ENCODE measurements around the gene ZDHHC19.
A peak's percentile ranks its signal among the peaks of the same experiment; 100 is the strongest.
"Not testable (repeated sequence)": the region's sequence is repeated elsewhere in the genome, so short reads cannot be mapped to it uniquely, and the experiment has no call there.

Gene ZDHHC19, protein sequence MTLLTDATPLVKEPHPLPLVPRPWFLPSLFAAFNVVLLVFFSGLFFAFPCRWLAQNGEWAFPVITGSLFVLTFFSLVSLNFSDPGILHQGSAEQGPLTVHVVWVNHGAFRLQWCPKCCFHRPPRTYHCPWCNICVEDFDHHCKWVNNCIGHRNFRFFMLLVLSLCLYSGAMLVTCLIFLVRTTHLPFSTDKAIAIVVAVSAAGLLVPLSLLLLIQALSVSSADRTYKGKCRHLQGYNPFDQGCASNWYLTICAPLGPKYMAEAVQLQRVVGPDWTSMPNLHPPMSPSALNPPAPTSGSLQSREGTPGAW

DNA sequence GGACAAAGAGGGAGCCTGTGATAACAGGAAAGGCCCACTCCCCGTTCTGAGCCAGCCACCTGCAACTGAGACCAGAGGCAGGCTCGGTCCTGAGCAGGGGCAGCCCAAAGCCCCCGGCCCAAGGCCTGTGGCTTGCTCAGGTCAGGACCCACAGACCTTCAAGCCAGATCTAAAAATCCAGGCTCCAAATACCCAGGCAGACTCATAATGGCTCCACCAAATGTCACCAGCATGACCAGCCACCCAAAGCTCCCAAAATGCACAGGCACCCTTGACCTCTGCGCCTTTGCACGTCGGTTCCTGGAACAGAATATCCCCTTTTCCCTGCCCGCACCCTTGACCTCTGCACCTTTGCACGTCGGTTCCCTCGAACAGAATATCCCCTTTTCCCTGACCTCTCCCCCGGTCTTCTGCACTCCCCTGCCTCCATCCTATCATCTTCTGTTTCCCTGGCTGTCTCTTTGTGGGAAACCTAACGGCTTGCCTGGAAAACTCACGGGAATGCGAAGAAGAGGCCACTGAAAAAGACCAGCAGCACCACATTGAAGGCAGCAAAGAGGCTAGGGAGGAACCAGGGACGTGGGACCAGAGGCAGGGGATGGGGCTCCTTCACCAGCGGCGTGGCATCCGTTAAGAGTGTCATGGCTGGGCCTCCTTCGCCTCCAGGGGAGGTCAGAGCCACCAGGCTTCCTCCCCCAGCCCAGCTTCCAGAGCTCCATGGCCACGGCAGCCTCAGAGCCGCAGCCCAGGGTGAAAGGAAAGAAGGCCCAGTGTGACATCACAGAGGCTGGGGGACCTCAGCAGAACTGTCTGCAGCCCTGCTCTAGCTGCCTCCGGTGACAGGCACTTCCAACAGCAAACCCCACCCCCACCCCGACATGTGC is at the start of gene ZDHHC19:
Gene ZDHHC19 (minus strand): TSS at position 728 of the 884 bp plus-strand sequence. CDS start 85 bp downstream, at position 643.
- no peak for DNase-seq

DNA sequence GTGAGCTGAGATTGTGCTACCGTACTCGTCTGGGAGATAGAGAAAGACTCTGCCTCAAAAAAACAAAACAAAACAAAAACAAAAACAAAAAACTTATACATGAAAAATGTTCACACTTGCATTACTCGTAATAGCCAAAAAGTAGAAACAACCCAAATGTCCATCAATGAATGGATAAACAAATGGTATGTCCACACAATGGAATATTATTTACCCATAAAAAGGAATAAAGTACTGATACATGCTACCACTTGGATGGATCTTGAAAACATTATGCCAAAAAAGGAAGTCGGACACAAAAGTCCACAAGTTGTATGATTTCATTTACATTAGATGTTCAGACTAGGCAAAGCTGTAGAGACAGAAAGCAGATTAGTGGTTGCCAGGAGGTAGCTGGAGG is 49.6 kb upstream of the ZDHHC19 start:
- DNase-seq, result no peak

DNA sequence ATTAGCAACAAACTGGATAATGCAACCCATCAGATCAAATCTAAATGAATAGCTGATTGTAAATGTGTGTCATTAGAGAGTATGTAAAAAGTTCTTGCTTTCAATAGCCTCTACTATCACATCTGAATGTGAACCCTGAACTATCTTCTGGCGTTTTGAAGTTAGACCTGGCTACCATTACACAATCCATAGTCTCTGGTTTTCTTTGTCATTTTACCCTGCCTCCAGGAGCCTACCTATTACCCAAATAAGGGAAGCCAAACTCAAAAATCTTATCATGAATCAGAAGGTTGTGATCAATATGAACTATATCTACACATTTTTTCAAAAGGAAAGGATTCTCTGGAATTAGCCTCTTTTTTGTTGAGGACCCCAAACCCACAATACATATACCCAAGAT is 44.6 kb upstream of the ZDHHC19 start:
- DNase-seq, result no peak

DNA sequence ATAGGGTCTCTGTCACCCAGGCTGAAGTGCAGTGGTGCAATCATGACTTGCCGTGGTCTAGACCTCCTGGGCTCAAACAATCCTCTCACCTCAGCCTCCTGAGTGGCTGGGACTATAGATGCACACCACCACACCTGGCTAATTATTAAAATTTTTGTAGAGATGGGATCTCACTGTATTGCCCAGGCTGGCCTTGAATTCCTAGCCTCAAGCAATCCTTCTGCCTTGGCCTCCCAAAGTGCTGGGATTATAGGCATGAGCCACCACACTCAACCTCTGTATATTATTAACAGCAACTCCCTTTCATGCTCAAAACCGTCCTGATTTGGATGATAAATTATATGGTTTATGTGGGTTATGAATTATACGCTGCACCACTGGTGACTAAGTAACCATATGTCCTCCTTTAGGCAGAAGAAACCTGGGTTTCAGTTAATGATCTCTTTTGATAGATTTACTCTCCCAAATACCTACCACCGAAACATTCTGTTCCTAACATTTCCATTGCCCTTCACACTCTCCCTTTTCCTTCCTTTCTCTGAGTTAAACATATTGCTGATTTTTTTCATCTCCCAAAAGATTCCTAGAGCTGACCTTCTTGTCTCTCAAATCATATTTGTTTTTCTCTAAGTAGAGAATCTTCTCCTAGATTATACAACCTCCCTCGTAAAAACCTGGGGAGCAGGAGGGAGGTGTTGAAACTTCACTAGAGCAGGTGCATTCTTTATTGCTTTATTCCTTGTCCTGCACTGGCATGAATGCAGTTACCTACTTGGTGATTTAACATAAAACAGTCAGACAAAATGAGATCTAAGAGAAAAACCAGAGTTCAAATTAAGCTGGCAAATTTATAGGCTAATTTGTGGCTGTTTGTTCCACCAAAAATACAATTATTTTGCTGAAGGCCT is 43.4 kb upstream of the ZDHHC19 start:
- DNase-seq, result no peak

DNA sequence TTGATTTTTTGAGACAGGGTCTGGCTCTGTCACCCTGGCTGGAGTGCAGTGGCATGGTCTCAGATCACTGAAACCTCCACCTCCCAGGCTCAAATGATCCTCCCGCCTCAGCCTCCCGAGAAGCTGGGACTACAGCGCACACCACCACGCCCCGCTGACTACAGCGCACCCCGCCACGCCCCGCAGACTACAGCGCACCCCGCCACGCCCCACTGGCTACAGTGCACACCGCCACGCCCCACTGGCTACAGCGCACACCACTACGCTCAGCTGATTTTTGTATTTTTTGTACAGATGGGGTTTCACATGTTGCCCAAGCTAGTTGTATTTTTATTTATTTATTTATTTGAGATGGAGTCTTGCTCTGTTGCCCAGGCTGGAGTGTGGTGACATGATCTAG is 40.7 kb upstream of the ZDHHC19 start:
- DNase-seq, result no peak

DNA sequence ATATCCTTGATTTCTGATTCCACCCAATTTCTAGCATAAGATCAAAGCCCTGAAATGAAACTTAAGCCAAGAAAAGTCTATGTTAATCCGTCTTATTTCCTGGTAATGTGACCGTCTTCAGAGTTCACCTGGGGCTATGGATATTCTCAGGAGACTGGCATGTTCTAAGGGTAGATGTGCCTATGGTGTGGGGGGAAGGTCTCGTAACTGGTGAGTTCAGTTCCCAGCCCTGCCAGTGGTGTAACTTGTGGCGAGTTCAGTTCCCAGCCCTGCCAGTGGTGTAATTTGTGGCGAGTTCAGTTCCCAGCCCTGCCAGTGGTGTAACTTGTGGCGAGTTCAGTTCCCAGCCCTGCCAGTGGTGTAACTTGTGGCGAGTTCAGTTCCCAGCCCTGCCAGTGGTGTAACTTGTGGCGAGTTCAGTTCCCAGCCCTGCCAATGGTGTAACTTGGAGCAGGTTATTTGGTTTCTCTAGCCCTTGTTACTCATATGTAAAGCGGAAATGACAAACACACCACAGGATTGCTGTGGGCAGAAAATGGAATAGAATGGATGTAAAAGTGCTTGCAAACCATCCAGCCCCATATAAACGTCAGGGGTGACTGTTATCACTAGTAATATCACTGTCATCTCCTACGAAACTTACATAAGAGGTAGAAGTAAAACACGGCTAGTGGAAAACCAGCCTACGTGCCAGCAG is 35.6 kb upstream of the ZDHHC19 start:
- peak; percentile 26 for DNase-seq

DNA sequence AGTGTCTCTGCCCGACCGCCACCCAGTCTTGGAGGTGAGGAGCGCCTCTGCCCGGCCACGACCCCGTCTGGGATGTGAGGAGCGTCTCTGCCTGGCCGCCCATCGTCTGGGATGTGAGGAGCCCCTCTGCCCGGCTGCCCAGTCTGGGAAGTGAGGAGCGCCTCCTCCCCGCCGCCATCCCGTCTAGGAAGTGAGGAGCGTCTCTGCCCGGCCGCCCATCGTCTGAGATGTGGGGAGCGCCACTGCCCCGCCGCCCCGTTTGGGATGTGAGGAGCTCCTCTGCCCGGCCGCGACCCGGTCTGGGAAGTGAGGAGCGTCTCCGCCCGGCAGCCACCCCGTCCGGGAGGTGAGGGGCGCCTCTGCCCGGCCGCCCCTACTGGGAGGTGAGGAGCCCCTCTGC is 33.0 kb upstream of the ZDHHC19 start:
- DNase-seq, result not testable (repeated sequence)

DNA sequence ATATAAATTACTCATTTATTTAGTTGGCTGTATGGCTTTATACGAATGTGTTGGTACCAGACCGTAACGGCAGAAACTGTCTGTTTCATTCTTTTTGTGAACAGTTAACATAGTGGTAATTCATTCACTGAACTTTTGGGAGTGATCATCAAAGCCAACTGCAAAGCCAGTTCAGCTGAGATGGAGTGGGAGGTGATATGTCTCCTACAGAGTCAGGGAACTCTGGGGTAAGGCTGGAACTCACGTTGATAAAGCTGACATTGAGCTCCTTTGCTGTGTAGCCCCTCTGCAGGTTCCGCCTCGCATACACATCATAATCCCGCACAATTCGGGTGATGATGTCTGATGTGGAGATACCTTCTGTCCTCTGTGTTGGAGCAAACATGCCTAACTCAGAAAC is 30.5 kb upstream of the ZDHHC19 start:
- DNase-seq, result no peak

DNA sequence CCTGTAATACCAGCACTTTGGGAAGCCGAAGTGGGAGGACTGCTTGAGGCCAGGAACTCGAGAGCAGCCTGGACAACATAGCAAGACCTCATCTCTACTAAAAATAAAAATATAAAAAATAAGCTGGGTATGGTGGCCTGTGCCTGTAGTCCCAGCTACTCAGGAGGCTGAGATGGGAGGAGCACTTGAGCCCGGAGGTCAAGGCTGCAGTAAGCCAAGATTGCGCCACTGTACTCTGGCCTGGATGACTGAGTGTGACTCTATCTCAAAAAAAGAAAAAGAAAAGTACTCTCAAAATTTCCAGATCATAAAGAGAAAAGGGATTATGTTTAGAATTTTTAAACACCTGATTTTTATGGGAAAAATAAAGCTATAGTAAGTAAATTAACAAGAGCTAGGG is 29.2 kb upstream of the ZDHHC19 start:
- DNase-seq, result no peak

DNA sequence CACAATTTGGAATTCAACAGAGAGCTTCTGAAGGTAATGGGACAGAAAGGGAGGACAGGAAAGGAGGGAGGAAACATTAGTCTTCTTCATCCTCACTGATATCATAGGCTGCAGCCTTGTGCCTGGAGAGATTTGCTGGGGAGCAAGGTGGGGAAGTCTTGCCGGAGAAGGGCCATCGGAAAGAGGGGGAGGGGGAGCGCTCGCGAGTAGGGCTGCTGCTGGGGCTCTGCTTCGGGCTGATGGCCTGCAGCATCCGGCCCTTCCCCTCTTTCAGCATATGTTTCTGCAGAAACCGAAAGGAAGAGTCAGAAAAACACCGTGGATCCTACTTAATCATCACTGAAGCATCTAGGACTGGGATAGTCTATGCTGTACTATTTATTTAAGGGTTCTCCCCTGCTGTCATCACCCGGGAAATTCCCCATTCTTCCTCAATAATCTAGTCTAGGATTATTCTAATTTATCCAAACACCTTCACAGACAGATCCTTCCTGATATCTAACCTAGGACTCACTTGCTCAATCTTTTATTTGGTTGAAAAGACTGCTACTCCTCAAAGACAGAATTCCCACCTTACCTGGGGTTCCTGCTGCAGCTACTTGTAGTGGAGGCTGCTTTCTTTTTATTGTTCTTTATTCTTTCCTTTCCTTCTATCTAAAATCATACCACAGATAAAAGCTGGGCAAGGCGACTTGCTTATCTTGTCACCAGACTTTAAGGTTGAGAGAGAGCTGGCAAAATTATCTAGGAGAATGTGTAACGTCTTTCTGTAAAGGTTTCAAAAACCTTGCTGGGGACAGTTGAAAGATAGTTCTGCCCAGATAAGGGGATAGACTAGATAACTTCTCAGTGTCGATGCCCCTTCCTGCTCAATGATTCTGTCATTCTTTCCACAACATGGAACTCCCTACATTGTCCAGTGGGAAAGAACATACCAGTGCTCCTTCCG is 27.7 kb upstream of the ZDHHC19 start:
- DNase-seq, result no peak

DNA sequence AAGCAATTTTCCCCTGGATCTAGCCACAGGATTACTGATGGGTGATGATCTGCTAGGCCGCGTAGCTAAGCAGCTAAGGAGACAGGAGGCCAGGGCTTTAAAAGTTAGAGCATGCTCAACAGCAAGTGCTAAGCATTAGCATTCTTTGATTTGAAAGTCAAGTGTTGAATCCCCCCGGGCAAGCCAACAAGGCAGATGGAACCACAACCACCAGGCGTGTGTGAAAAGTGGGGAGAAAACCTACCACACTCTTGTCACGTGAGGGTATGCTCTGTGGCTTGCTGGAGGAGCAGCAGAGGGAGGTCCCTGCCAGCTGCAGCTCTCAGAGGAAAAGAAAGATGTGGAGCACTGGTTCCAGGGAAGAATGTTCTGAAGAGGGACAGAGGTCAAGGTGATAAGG is 26.0 kb upstream of the ZDHHC19 start:
- no peak for DNase-seq

DNA sequence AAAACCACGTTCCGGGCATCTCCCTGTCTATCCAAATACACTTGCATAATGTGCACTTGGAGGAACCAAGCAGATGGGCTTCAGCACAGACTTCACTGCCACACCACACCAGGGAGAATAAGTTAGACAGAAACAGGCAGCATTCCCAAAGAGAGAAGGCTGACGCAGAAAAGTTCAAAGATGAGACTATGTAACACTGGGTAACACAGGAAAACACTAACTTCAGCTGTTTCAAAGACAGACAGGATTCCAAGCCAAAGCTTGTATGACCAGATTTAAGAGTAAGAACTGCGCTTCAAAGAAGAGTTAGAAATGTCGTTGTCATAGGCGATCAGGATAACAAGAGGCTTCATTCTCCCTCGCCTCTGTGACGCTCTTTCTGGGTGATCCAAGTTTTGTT is 25.0 kb upstream of the ZDHHC19 start:
- DNase-seq, result no peak

DNA sequence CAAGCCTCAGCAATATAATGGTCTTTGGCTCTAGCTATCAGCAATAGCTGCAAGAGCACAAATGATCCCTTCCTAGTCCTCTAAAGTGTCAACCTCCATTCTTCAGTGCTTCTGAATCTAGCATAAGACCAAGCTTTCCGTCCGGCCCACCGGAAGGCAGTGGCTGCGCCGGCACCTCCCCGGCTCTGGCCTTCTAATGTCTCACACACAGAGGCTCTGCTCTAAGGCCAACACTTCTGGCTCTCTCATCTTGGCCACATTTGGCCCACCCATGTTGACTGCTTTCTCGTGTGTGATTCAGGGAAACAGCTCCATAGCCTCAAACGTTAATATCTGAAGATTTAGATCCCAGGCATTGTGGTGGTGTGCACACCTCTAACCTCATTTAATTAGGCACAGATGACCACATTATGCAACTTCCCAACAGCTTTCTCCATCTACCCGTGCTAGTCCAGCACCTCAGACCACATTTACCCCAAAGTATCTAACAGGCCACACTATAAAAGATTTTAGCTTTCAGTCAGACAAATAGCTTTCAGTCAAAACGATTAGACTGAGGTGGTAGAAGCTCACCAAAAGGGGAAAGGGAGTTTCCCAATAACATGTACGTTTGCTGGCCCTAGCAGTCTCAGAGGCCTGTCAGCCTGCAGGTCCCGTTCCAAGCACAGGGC is 24.4 kb upstream of the ZDHHC19 start:
- DNase-seq, result no peak

DNA sequence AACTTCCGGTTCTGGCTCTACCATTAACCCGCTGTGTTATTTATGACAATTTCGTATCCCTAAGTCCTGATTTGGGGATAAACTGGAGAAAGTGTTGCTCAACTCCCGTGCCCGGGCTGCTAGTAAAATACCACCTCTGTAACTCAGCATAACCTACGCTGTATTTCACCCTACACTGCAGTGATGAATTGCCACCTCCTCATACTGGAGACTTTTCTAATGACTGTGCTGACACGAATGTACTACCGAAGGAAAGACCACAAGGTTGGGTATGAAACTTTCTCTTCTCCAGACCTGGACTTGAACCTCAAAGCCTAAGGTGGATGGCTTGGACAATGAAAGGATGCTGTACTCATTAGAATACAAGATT is 21.7 kb upstream of the ZDHHC19 start:
- DNase-seq, result no peak

DNA sequence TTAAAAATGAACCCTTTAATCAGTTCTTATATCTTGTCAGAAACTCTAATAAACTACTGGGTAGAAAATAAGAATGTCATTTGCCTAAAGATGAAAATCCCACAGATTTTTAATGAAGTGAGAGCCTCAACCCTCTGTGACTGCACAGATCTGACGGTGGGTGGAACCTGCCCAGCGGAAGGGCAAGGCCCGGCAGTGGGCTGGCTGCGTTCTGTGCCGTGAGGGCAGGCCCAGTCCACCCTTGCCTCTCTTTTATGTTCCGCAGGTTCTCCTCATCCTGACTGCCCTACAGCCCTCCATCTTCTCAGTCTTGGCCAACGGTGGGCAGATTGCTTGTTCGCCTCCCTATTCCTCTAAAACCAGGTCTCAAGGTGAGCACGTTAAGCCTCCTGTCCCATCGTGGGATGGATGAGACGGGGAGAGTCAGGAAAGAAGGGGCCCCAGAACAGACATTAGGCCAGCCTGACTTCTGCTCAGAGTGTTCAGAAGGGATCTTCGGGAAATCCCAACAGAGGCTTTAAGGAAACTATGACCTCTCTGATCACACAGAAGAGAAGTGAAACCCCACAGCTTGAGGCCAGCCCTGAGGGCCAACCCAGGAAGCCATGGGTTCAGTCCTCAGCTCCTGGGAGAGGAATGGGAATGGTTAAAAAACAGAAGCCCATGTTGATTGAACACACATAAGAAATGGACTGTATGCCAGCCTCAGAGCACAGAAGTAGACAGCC is 21.1 kb upstream of the ZDHHC19 start:
- DNase-seq, result no peak

DNA sequence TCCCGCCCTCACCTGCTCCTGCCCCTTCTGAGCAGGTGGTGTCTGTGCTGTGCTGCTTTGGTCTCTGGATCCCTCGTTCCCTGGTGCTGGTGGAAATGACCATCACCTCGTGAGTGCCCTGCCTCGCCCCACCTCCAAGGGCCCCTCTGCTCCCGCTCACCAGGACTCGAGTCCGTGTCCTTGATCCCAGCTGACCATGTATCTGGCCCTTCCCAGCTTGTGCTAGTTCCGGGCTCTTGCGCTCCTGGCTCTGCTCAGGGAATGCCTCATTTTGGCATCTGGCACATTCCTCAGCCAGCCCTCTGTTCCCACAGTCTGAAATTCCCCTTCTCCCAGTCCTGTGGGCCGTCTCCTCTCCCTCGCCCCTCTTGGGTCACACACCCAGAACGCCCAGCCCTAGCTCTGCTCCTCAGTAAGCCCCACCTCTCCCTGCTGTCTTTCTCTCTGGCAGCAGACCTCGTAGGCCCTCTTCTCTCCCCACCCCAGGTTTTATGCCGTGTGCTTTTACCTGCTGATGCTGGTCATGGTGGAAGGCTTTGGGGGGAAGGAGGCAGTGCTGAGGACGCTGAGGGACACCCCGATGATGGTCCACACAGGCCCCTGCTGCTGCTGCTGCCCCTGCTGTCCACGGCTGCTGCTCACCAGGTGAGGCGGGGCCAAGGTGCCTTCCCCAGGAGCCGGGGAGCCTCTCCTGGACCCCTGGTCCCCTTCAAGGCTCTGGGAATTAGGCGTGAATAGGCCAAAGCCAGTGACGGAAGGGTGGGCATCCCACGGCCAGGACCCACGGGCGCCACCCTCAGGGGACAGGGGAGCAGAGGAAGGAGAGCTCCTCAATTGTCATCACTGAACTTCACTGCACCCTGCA is 16.7 kb upstream of the ZDHHC19 start:
- no peak for DNase-seq

DNA sequence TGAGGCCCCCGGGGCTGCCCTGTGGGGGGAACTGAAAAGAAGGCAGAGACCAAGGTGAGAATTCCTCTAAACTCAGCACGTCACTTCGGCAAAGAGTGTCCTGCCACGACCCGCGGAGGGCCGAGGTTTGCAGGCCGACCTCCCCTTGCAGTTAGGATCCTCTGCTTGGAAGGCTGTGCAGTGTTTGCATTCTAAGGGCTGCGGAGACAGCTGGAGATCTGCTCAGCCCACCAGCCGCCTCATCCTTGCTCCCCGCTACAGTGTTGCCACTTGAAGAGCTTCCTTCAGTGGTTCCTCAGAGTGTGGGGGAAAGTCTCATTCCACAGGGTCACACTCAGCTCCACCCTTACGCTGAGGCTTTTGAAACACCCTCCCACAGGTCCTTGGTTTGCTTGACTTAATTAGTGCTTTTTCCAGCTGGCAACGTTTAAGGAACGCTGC is 15.9 kb upstream of the ZDHHC19 start:
- no peak for DNase-seq

DNA sequence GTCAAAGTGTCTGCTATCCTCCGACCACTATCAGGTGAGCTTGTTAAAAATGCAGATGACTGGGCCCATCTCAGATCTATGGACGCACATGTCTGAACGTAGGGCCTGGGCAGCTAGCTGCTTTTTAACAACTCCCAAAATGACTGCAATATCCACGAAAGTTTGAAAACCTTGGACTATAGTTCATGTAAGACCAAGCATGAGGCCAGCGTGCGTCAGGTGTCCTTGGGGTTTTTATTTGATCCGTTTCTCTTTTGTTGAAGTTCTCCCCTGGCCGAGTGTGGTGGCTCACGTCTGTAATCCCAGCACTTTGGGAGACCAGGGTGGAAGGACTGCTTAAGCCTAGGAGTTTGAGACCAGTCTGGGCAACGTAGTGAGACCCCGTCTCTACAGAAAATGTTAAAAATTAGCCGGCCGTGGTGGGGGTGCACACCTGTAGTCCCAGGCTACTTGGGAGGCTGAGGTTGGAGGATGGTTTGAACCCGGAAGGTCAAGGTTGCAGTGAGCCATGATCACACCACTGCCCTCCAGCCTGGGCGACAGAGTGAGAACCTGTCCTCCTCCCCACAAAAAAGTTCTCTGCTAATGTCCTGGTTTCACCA is 14.7 kb upstream of the ZDHHC19 start:
- no peak for DNase-seq

DNA sequence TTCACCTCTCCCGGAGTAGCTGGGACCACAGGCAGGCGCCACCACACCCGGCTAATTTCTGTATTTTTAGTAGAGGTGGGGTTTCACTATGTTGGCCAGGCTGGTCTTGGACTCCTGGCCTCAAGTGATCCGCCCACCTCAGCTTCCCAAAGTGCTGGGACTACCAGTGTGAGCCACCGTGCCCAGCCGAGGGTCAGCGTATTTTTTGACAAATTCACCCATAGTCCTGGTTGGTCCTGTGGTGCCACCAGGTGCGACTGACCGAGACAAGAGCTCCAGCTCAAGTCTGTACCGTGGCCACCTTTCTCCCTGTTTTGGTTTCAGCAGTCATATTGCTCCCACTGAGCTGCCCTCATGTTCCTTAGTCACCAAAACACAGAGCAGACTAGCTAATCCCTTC is 13.9 kb upstream of the ZDHHC19 start:
- DNase-seq, result no peak
